Loucy (cell line): ENCODE measurements around the gene SPRY4.

ENCODE experiments used
- CTCF ChIP-seq: fragments of 200-600 bp; sonication (generic); conservative IDR thresholded peaks from 2 replicates; pipeline ENCODE4 v1.5.1; 2014; ENCODE audit warnings: mild to moderate bottlenecking, antibody characterized with exemption, low read length
- EZH2phosphoT487 ChIP-seq: fragments of 200-600 bp; IDR thresholded peaks from 2 replicates; pipeline ENCODE4 v1.6.1; 2018; ENCODE audit warnings: antibody characterized with exemption, mild to moderate bottlenecking, moderate library complexity, borderline replicate concordance

DNA sequence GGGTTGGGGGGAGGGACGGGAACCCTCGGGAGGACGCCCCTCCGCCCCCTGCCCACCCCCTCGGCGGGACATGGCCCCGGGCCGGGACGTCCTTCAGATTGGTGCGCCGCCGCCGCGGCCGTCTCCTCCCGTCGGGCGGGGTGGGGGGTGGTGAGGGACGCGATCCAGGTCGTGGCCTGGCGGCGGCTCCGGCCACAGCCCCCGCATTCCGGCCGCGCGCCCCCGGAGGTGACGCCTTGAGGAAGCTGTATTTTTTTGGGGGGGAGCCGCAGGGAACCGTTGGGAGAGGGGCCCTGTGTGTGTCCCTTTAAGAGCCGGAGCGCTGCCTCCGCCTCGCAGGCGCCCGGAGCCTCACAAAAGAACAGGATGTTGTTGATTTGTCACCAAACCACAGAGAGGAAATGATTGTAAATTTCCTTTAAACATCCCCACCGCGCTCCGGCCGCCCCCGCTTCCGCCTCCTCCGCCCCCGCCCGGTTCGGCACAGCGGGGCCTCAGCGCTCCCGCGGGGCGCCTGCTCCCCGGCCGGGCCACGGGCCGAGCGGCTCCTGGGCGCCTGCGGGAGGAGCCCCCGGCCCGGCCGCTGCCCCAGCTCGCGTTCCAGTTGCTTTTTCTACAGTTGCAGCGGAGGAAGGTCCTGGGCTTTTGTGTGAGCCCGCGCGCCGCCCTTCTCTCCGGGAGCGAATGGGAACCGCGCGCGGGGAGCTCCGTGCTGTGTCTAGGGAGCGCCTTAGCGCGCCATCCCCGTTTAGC is 32.1 kb upstream of the SPRY4 start:
- TF ChIP-seq CTCF, result no peak
- peak; percentile 77 for TF ChIP-seq EZH2phosphoT487
